Right atrium auricular region (tissue), 2 donors: Measurements from ENCODE around the gene ADD2. TPM values are rescaled to one million over a fixed set of nuclear protein-coding genes. Genes with fewer than 3 reads are reported as not detected.

Source experiments
- DNase-seq: peaks from one replicate; pipeline ENCODE4 v3.0.0-alpha.2; 2019; ENCODE audit warnings: low spot score
- H3K27ac ChIP-seq, 2 donors: fragments of 200-600 bp; sonication (generic); 1 replicate in 1 of 2; 2 replicates in 1 of 2; pipeline ENCODE4 v1.5.1; 2016 to 2019
- H3K27me3 ChIP-seq, 2 donors: fragments of 200-600 bp; sonication (generic); one replicate each; pipeline versions ENCODE4 v1.5.1 to v1.6.0; 2017 to 2019
- H3K36me3 ChIP-seq: fragments of 200-600 bp; sonication (generic); one replicate; pipeline ENCODE4 v1.5.1; 2016
- H3K4me1 ChIP-seq, 2 donors: fragments of 200-600 bp; sonication (generic); one replicate each; pipeline versions ENCODE4 v1.5.1 to v1.6.0; 2017 to 2019
- H3K4me3 ChIP-seq, 2 donors: fragments of 200-600 bp; sonication (generic); 1 replicate in 1 of 2; 2 replicates in 1 of 2; pipeline ENCODE4 v1.5.1; 2017 to 2019; ENCODE audit warnings: mild to moderate bottlenecking in 1 of 2, moderate library complexity in 1 of 2
- H3K9me3 ChIP-seq, 2 donors: fragments of 200-600 bp; sonication (generic); one replicate each; pipeline ENCODE4 v1.5.1; 2019
- CTCF ChIP-seq, 2 donors: fragments of 200-600 bp; sonication (generic); IDR thresholded peaks; one replicate each; pipeline ENCODE4 v1.5.1; 2019; ENCODE audit warnings: antibody characterized with exemption in 2 of 2
- total RNA-seq, 2 donors: library from RNA; depleted of rRNA; stranded (reverse); fragments of >200 nt; gene quantifications; one replicate each; pipeline ENCODE4 v1.1.0, GENCODE V29; 2016

ADD2 gene
- total RNA-seq, 2 donors from 2014 or later, result 1.1 to 1.4 TPM

- no peak overlapping the region for H3K4me3 ChIP-seq
- no peak for DNase-seq
- H3K27me3 ChIP-seq, result no peaks in the 10 kb centered on the region
- H3K36me3 ChIP-seq, result no peaks in the 10 kb centered on the region
- no peaks in the 10 kb centered on the region for H3K4me1 ChIP-seq
- H3K9me3 ChIP-seq, result no peaks in the 10 kb centered on the region
- no peak for TF ChIP-seq CTCF (IDR thresholded peaks at IDR 0.05)
- H3K27ac ChIP-seq, result no peak overlapping the region
Observed at GRCh38 chr2:70779491-70779890, 11.5 kb upstream of the ADD2 start.

- Histone ChIP-seq H3K36me3 (no peaks in the 10 kb centered on the region), H3K9me3 (no peaks in the 10 kb centered on the region), H3K4me3 (no peak overlapping the region), H3K4me1 (no peaks in the 10 kb centered on the region), H3K27me3 (no peaks in the 10 kb centered on the region), H3K27ac (no peak overlapping the region)
- DNase-seq, result no peak
- TF ChIP-seq CTCF (IDR thresholded peaks at IDR 0.05), result no peak
Observed at GRCh38 chr2:70778676-70779075, 10.7 kb upstream of the ADD2 start.

- Histone ChIP-seq H3K4me1 (no peaks in the 10 kb centered on the region), H3K27ac (no peak overlapping the region), H3K27me3 (no peaks in the 10 kb centered on the region), H3K4me3 (no peak overlapping the region), H3K9me3 (no peaks in the 10 kb centered on the region), H3K36me3 (no peaks in the 10 kb centered on the region)
- no peak for DNase-seq
- TF ChIP-seq CTCF (IDR thresholded peaks at IDR 0.05), result no peak
Observed at GRCh38 chr2:70777450-70777849, 9.4 kb upstream of the ADD2 start.

- no peaks in the 10 kb centered on the region for H3K36me3 ChIP-seq
- H3K9me3 ChIP-seq, result no peaks in the 10 kb centered on the region
- no peaks in the 10 kb centered on the region for H3K27me3 ChIP-seq
- DNase-seq, result no peak
- no peak for TF ChIP-seq CTCF (IDR thresholded peaks at IDR 0.05)
- H3K27ac ChIP-seq, result no peak overlapping the region
- no peak overlapping the region for H3K4me3 ChIP-seq
- H3K4me1 ChIP-seq, result no peaks in the 10 kb centered on the region
Observed at GRCh38 chr2:70776266-70776665, 8.3 kb upstream of the ADD2 start.

- no peak for TF ChIP-seq CTCF (IDR thresholded peaks at IDR 0.05)
- no peaks in the 10 kb centered on the region for H3K27me3 ChIP-seq
- DNase-seq, result no peak
Observed at GRCh38 chr2:70775141-70775540, 7.1 kb upstream of the ADD2 start.

GRCh38 chr2:70772486-70773155, 4.6 kb upstream of the ADD2 start:
- Histone ChIP-seq H3K4me1 (peaks cover 0 to 4% of the 10 kb centered on the region in 2 donors), H3K36me3 (no peaks in the 10 kb centered on the region), H3K27ac (no peak overlapping the region), H3K4me3 (no peak overlapping the region), H3K27me3 (peaks cover 0 to 3% of the 10 kb centered on the region in 2 donors), H3K9me3 (no peaks in the 10 kb centered on the region)
- TF ChIP-seq CTCF (IDR thresholded peaks at IDR 0.05), result no peak
- no peak for DNase-seq

More at GRCh38 chr2:70775141-70775540, 7.1 kb upstream of the ADD2 start:
- Histone ChIP-seq H3K9me3 (no peaks in the 10 kb centered on the region), H3K4me1 (no peaks in the 10 kb centered on the region), H3K4me3 (no peak overlapping the region), H3K27ac (no peak overlapping the region), H3K36me3 (no peaks in the 10 kb centered on the region)
